Measurements from ENCODE around the gene TOM1L2.

GRCh38 chr17:17946093-17946492 is 26.1 kb downstream of the TOM1L2 start:
- TF ChIP-seq CTCF (IDR thresholded peaks at IDR 0.05) (no peak), EZH2phosphoT487 (IDR thresholded peaks at IDR 0.05) (no peak), EZH2 (IDR thresholded peaks at IDR 0.05) (no peak)
